GM10266 (cell line): ENCODE data around the gene MIEF1.

Experiments
- DNase-seq: peaks from one replicate; pipeline ENCODE4 v3.0.0; 2012; ENCODE audit errors: extremely low spot score
- CTCF ChIP-seq: IDR thresholded peaks from 2 replicates; pipeline ENCODE4 v1.5.1; 2012; ENCODE audit warnings: mild to moderate bottlenecking, low read depth; ENCODE audit not compliant: control insufficient read depth, insufficient read depth; ENCODE audit errors: missing control alignments

Gene MIEF1

GRCh38 chr22:39502109-39502788 is at the start of gene MIEF1:
TSS of gene MIEF1 (plus strand) at chr22:39502290. CDS start at chr22:39511295, 9,005 bp downstream.
- no peak for TF ChIP-seq CTCF
- DNase-seq = peak; percentile 95

- no peak for DNase-seq
- no peak for TF ChIP-seq CTCF
Measured at GRCh38 chr22:39452740-39453040, 49.4 kb upstream of the MIEF1 start.

GRCh38 chr22:39453765-39454378 is 48.2 kb upstream of the MIEF1 start:
- no peak for DNase-seq
- TF ChIP-seq CTCF = no peak

GRCh38 chr22:39454385-39454871 is 47.7 kb upstream of the MIEF1 start:
- TF ChIP-seq CTCF = no peak
- no peak for DNase-seq

GRCh38 chr22:39456522-39457197 is 45.4 kb upstream of the MIEF1 start, which contains the start of gene MGAT3:
TSS of gene MGAT3 (plus strand) at chr22:39457012. CDS start at chr22:39487348, 30,336 bp downstream.
- TF ChIP-seq CTCF = no peak
- no peak for DNase-seq

GRCh38 chr22:39457198-39457555 is 44.9 kb upstream of the MIEF1 start:
- DNase-seq = peak; percentile 80
- no peak for TF ChIP-seq CTCF
